GM23338 (cell line): ENCODE measurements around the gene GLCE. TPM values are rescaled to one million over a fixed set of nuclear protein-coding genes. Genes with fewer than 3 reads are reported as not detected.

ENCODE experiments used
- ATAC-seq: fragments of 200-7000 bp; cut with Tn5 transposase; 3 replicates; pipeline ENCODE4 v1.9.1; 2020
- DNase-seq: peaks from one replicate; pipeline ENCODE4 v3.0.0-alpha.2; 2015; ENCODE audit warnings: low spot score
- H2AFZ ChIP-seq: fragments of 200-600 bp; sonication (generic); 2 replicates; pipeline ENCODE4 v1.8.0; 2016; ENCODE audit warnings: antibody characterized with exemption, mild to moderate bottlenecking, moderate library complexity
- H3F3A ChIP-seq: fragments of 200-600 bp; sonication (generic); replicated peaks from 2 replicates; pipeline ENCODE4 v1.8.0; 2017; ENCODE audit warnings: antibody characterized with exemption, mixed run types, low read depth
- H3K27ac ChIP-seq: fragments of 200-600 bp; sonication (generic); 2 replicates; pipeline ENCODE4 v1.6.1; 2016; ENCODE audit warnings: low read depth
- H3K27me3 ChIP-seq: fragments of 200-600 bp; sonication (generic); 2 replicates; pipeline ENCODE4 v1.8.0; 2016; ENCODE audit warnings: mild to moderate bottlenecking, mixed run types, moderate library complexity; ENCODE audit not compliant: insufficient read depth
- H3K36me3 ChIP-seq: fragments of 200-600 bp; sonication (generic); 2 replicates; pipeline ENCODE4 v1.8.0; 2016; ENCODE audit warnings: mild to moderate bottlenecking; ENCODE audit not compliant: insufficient read depth
- H3K4me1 ChIP-seq: fragments of 200-600 bp; sonication (generic); 2 replicates; pipeline ENCODE4 v1.8.0; 2016; ENCODE audit warnings: mild to moderate bottlenecking, moderate library complexity; ENCODE audit not compliant: insufficient read depth
- H3K4me2 ChIP-seq: fragments of 200-600 bp; sonication (generic); 2 replicates; pipeline ENCODE4 v1.7.1; 2017; ENCODE audit warnings: mixed run types
- H3K4me3 ChIP-seq: fragments of 200-600 bp; sonication (generic); 2 replicates; pipeline ENCODE4 v1.6.1; 2016; ENCODE audit warnings: mixed run types
- H3K79me2 ChIP-seq: fragments of 200-600 bp; sonication (generic); replicated peaks from 2 replicates; pipeline ENCODE4 v1.8.0; 2017; ENCODE audit warnings: mild to moderate bottlenecking; ENCODE audit not compliant: insufficient read depth
- H3K9me2 ChIP-seq: fragments of 200-600 bp; sonication (generic); 2 replicates; pipeline ENCODE4 v1.8.0; 2017; ENCODE audit not compliant: insufficient read depth
- H4K20me1 ChIP-seq: fragments of 200-600 bp; sonication (generic); replicated peaks from 2 replicates; pipeline ENCODE4 v1.8.0; 2017; ENCODE audit warnings: mild to moderate bottlenecking; ENCODE audit not compliant: insufficient read depth
- H3K27ac Mint-ChIP-seq: 2 replicates; pipeline ENCODE4 v1.8.0; 2020; ENCODE audit warnings: inconsistent platforms, mild to moderate bottlenecking, moderate library complexity, mixed read lengths
- H3K27me3 Mint-ChIP-seq: 3 replicates; pipeline ENCODE4 v1.8.0; 2022; ENCODE audit warnings: low read depth, mild to moderate bottlenecking, moderate library complexity, mixed read lengths, inconsistent platforms; ENCODE audit not compliant: insufficient read depth, poor library complexity
- H3K36me3 Mint-ChIP-seq: 3 replicates; pipeline ENCODE4 v1.8.0; 2021; ENCODE audit warnings: low read depth, mild to moderate bottlenecking, inconsistent platforms, moderate library complexity, mixed read lengths
- H3K4me1 Mint-ChIP-seq: 3 replicates; pipeline ENCODE4 v1.8.0; 2020; ENCODE audit warnings: mild to moderate bottlenecking, inconsistent platforms, mixed read lengths
- H3K4me3 Mint-ChIP-seq: 3 replicates; pipeline ENCODE4 v1.8.0; 2021; ENCODE audit warnings: moderate library complexity, mild to moderate bottlenecking, inconsistent platforms, mixed read lengths
- H3K9me3 Mint-ChIP-seq: 3 replicates; pipeline ENCODE4 v1.8.0; 2020; ENCODE audit warnings: moderate library complexity, mild to moderate bottlenecking, inconsistent platforms, mixed read lengths
- CTCF ChIP-seq, 2 experiments: fragments of 200-600 bp in 1 of 2; sonication (generic) in 1 of 2; conservative IDR thresholded peaks; 2 replicates each; pipeline versions ENCODE4 v1.5.1 to v1.6.1; 2016 to 2017; ENCODE audit warnings: antibody characterized with exemption in 2 of 2, low read depth in 2 of 2, mild to moderate bottlenecking in 2 of 2, moderate library complexity in 1 of 2
- ETS1 ChIP-seq: IDR thresholded peaks from 2 replicates; pipeline ENCODE4 v1.6.1; 2016; ENCODE audit warnings: antibody characterized with exemption
- EZH2 ChIP-seq: fragments of 200-600 bp; sonication (generic); IDR thresholded peaks from one replicate; pipeline ENCODE4 v1.8.0; 2017; ENCODE audit warnings: antibody characterized with exemption, mild to moderate bottlenecking, low read depth; ENCODE audit not compliant: unreplicated experiment
- EZH2phosphoT487 ChIP-seq: fragments of 200-600 bp; sonication (generic); IDR thresholded peaks from one replicate; pipeline ENCODE4 v1.8.1; 2018; ENCODE audit warnings: antibody characterized with exemption; ENCODE audit not compliant: unreplicated experiment
- JUNB ChIP-seq: IDR thresholded peaks from one replicate; pipeline ENCODE4 v1.6.1; 2016; ENCODE audit warnings: antibody characterized with exemption; ENCODE audit not compliant: unreplicated experiment
- POLR2AphosphoS5 ChIP-seq: IDR thresholded peaks from 2 replicates; pipeline ENCODE4 v1.6.1; 2016; ENCODE audit warnings: antibody characterized with exemption, low read depth
- REST ChIP-seq: IDR thresholded peaks from one replicate; pipeline ENCODE4 v1.6.1; 2018; ENCODE audit warnings: antibody characterized with exemption; ENCODE audit not compliant: unreplicated experiment
- STAT1 ChIP-seq: IDR thresholded peaks from one replicate; pipeline ENCODE4 v1.6.1; 2016; ENCODE audit warnings: antibody characterized with exemption; ENCODE audit not compliant: unreplicated experiment
- ZNF114 ChIP-seq: fragments of 250-450 bp; sonication (Bioruptor Pico); IDR thresholded peaks from 2 replicates; pipeline ENCODE4 v1.5.0; 2020; ENCODE audit warnings: mild to moderate bottlenecking, moderate library complexity
- ZNF331 ChIP-seq: fragments of 250-450 bp; sonication (Bioruptor Pico); IDR thresholded peaks from 2 replicates; pipeline ENCODE4 v1.5.0; 2020; ENCODE audit warnings: low read depth, mild to moderate bottlenecking, moderate library complexity
- ZNF462 ChIP-seq: fragments of 250-450 bp; sonication (Bioruptor Pico); IDR thresholded peaks from 2 replicates; pipeline ENCODE4 v1.5.0; 2020; ENCODE audit warnings: mild to moderate bottlenecking, moderate library complexity
- polyA plus RNA-seq: library from polyadenylated mRNA; unstranded; fragments of >200 nt; fragmentation: Nextera tagmentation; extraction: Ambion mirVana; gene quantifications from 2 replicates; pipeline ENCODE4 v1.2.1, GENCODE V29; 2016
- total RNA-seq: library from RNA; depleted of rRNA; stranded (reverse); fragments of >200 nt; shearing (Covaris generic); gene quantifications from 2 replicates; pipeline ENCODE4 v1.2.3, GENCODE V29; 2014

GLCE gene
- total and polyA plus RNA-seq, 2 experiments from 2014 or later, result 7.5 to 15.5 TPM

- Histone ChIP-seq H3F3A (0 out of 2 replicates have a peak, but pooled peaks cover 6% of the 10 kb centered on the region), H3K27ac (no peak overlapping the region), H3K4me1 (peaks cover 6% of the 10 kb centered on the region; the same call in 1 of the 2 replicates), H3K9me2 (0 out of 2 replicates have a peak, but pooled peaks cover 9% of the 10 kb centered on the region), H3K36me3 (no peaks in the 10 kb centered on the region), H4K20me1 (no peaks in the 10 kb centered on the region), H3K4me2 (no peak overlapping the region), H3K27me3 (no peaks in the 10 kb centered on the region), H3K79me2 (no peaks in the 10 kb centered on the region), H2AFZ (no peak overlapping the region), H3K4me3 (no peak overlapping the region)
- Mint-ChIP-seq H3K4me1 (peaks cover 7% of the 10 kb centered on the region), H3K4me3 (no peak overlapping the region), H3K27ac (no peak overlapping the region), H3K27me3 (peaks cover 5% of the 10 kb centered on the region), H3K36me3 (no peaks in the 10 kb centered on the region), H3K9me3 (no peaks in the 10 kb centered on the region)
- TF ChIP-seq STAT1 (no peak), JUNB (no peak), ZNF462 (CRISPR knock-in tag) (no peak), POLR2AphosphoS5 (no peak), EZH2 (no peak), ZNF331 (no peak), ZNF114 (no peak), CTCF (conservative IDR thresholded peaks at IDR 0.05; ENCODE audit: low read depth in 2 of 2) (no peak), REST (no peak), EZH2phosphoT487 (no peak), ETS1 (no peak)
- DNase-seq (no peak), ATAC-seq (no peak)
Observed at GRCh38 chr15:69146724-69147435, 13.6 kb upstream of the GLCE start.
